OCI-LY1 (cell line): Measurements from ENCODE around the gene PPP1R36.

Experiments
- CTCF ChIP-seq: fragments of 200-600 bp; sonication (generic), shearing (Covaris generic); IDR thresholded peaks from 2 replicates; pipeline ENCODE4 v1.5.1; 2017; ENCODE audit warnings: mild to moderate bottlenecking, antibody characterized with exemption, low read length, moderate library complexity, mixed read lengths
- EZH2 ChIP-seq: fragments of 200-600 bp; sonication (generic), shearing (Covaris generic); IDR thresholded peaks from 2 replicates; pipeline ENCODE4 v1.8.0; 2017; ENCODE audit warnings: borderline replicate concordance, mixed run types, mild to moderate bottlenecking, antibody characterized with exemption, low read length, moderate library complexity, mixed read lengths

- no peak for TF ChIP-seq CTCF
- TF ChIP-seq EZH2, result no peak
These were observed 64.4 kb downstream of the PPP1R36 start for GRCh38 chr14:64614166-64614565.
